HG03354 (cell line): ENCODE measurements around the gene NDUFS6.

Experiments
- ATAC-seq: cut with Tn5 transposase; IDR thresholded peaks from one replicate; pipeline ENCODE4 v1.9.1; 2021; ENCODE audit warnings: mild to moderate bottlenecking; ENCODE audit not compliant: unreplicated experiment, poor library complexity, severe bottlenecking

Gene NDUFS6

GRCh38 chr5:1801222-1801966 is at the start of gene NDUFS6:
Gene NDUFS6 (plus strand): TSS chr5:1801407. CDS start chr5:1801418, 11 bp downstream.
- peak; percentile 66 for ATAC-seq

GRCh38 chr5:1751864-1752822 is 49.1 kb upstream of the NDUFS6 start:
- ATAC-seq = no peak

DNA sequence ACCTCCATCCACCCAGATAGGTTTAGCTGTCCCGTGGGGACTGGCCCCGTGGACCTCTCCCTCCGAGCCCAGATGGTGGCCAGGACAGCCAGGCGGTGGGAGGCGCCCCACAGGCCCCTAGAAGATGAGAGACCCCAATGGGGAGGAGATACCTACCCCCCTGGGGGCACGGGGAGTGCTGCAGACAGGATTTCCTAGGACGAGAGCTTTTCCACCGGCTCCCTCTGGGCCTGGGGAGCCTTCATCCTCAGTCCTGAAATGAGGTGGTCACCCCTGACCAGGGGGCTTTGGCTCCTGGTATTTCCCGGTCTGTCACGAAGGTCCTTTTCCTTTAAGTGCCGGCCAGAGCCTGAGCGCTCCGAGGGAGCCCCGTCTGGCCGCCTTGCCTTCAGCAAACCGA is 48.3 kb upstream of the NDUFS6 start:
- no peak for ATAC-seq

DNA sequence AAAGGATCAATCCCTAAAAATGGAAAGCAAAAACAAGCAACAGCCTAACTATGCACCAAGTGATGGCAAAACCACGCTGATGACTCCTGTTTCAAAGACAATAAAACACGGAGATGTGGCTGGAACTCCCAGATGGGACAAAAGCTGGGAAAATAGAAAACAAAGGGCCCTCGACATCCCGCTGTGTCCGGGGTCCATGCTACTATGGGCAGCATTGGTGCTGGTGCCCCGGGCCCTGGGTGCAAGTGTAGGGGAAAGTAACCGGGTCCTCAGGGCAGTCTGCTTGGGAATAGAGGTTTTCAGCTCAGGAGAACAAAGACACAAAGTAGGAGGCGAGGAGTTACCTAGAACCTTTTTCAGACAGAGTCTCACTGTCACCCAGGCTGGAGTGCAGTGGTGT is 47.7 kb upstream of the NDUFS6 start:
- ATAC-seq = no peak

GRCh38 chr5:1754531-1755220 is 46.5 kb upstream of the NDUFS6 start:
- ATAC-seq = no peak

DNA sequence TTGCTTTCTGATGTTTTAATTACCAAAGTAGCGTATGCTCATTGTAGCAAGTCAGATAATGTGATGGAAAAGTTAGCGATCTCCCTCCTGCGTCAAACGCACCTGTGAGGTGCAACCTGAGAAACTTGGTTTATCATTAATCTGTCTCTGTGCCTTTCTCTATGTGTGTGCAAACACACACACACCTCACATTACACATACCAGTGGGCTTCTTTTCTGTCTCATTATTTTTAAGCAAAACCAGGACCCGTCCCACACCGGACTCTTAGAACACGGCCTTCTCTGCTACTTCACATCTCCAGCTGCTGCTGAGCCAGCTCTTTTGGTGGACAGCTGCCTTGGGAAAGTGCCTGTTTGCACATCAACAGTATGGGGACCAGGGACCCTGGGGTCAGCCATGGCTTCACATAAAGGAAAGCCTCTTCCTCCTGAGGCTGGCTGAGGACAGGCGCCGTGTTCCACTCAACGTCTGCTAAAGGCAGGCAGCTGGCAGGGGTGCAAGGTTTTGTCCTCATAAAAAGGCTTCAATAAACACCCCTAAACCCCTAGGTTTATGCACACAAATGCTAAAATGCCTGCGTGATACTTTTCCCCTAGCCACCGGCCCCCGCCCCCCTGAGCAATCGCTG is 45.8 kb upstream of the NDUFS6 start:
- no peak for ATAC-seq

- no peak for ATAC-seq
These were observed 44.7 kb upstream of the NDUFS6 start for GRCh38 chr5:1756481-1756880.

GRCh38 chr5:1757511-1757910 is 43.7 kb upstream of the NDUFS6 start:
- ATAC-seq = no peak

- ATAC-seq = no peak
These were observed 42.6 kb upstream of the NDUFS6 start for GRCh38 chr5:1758574-1758973.

DNA sequence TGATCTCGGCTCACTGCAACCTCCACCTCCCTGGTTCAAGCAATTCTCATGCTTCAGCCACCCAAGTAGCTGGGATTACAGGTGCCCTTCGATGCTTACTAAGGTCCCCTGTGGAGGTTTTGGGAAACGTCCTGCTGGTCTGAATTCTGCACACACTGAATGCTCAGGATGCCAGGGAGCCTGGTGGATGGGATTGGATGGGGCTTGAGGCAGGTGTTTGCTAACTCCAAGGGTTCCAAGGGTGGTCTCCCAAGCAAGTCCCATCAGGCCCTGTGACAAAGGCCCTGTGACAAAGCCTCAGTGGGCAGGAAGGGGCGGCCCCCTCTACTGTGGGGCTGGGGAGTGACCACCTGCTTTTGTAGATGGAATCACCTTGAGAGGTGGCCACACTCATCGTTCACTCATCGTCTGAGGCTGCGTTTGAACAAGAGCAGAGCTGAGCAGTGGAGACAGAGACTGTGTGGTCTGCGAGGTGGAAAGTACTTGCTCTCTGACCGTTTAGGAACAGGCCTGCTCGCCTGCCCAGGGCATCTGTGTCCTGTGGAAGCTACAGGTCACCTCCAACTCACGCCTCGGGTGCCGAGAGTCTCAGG is 41.7 kb upstream of the NDUFS6 start:
- no peak for ATAC-seq

- no peak for ATAC-seq
These were observed 41.0 kb upstream of the NDUFS6 start for GRCh38 chr5:1760231-1760630.

GRCh38 chr5:1760656-1761452 is 40.4 kb upstream of the NDUFS6 start:
- no peak for ATAC-seq

GRCh38 chr5:1761453-1761755 is 39.8 kb upstream of the NDUFS6 start:
- ATAC-seq = no peak

GRCh38 chr5:1762121-1762882 is 38.9 kb upstream of the NDUFS6 start:
- no peak for ATAC-seq

- no peak for ATAC-seq
These were observed 38.2 kb upstream of the NDUFS6 start for GRCh38 chr5:1762883-1763547.

- ATAC-seq = no peak
These were observed 37.7 kb upstream of the NDUFS6 start for GRCh38 chr5:1763548-1763911.

GRCh38 chr5:1763960-1764605 is 37.1 kb upstream of the NDUFS6 start:
- no peak for ATAC-seq
